Neural progenitor cell (in vitro differentiated cells): ENCODE data around the gene SLC28A1. TPM values are rescaled to one million over a fixed set of nuclear protein-coding genes. Genes with fewer than 3 reads are reported as not detected.

Source experiments
- DNase-seq: peaks from one replicate; pipeline ENCODE4 v3.0.0-alpha.2; 2016; ENCODE audit warnings: low spot score
- H2AFZ ChIP-seq: fragments of 200-600 bp; sonication (generic); replicated peaks from 2 replicates; pipeline ENCODE4 v1.6.1; 2016; ENCODE audit warnings: antibody characterized with exemption
- H3F3A ChIP-seq: fragments of 200-600 bp; sonication (generic); 2 replicates; pipeline ENCODE4 v1.6.1; 2016; ENCODE audit warnings: antibody characterized with exemption, low read depth
- H3K27ac ChIP-seq: fragments of 200-600 bp; sonication (generic); 2 replicates; pipeline ENCODE4 v1.5.1; 2016; ENCODE audit warnings: mild to moderate bottlenecking
- H3K27me3 ChIP-seq: fragments of 200-600 bp; sonication (generic); 2 replicates; pipeline ENCODE4 v1.6.1; 2016; ENCODE audit warnings: mild to moderate bottlenecking, moderate library complexity
- H3K36me3 ChIP-seq: fragments of 200-600 bp; sonication (generic); 2 replicates; pipeline ENCODE4 v1.5.1; 2016
- H3K4me1 ChIP-seq: fragments of 200-600 bp; sonication (generic); 2 replicates; pipeline ENCODE4 v1.6.1; 2016; ENCODE audit warnings: mixed run types
- H3K4me2 ChIP-seq: fragments of 200-600 bp; sonication (generic); 2 replicates; pipeline ENCODE4 v1.6.1; 2016
- H3K4me3 ChIP-seq: fragments of 200-600 bp; sonication (generic); 2 replicates; pipeline ENCODE4 v1.5.1; 2016
- H3K79me2 ChIP-seq: fragments of 200-600 bp; sonication (generic); 2 replicates; pipeline ENCODE4 v1.6.1; 2016; ENCODE audit warnings: low read depth
- H3K9ac ChIP-seq: fragments of 200-600 bp; sonication (generic); 2 replicates; pipeline ENCODE4 v1.6.1; 2016
- H3K9me3 ChIP-seq: fragments of 200-600 bp; sonication (generic); 2 replicates; pipeline ENCODE4 v1.5.1; 2016; ENCODE audit warnings: low read depth
- H4K20me1 ChIP-seq: fragments of 200-600 bp; sonication (generic); 2 replicates; pipeline ENCODE4 v1.6.1; 2016; ENCODE audit warnings: low read depth
- H3K27ac Mint-ChIP-seq: 3 replicates; pipeline ENCODE4 v1.8.0; 2021; ENCODE audit warnings: mixed read lengths
- H3K27me3 Mint-ChIP-seq: 2 replicates; pipeline ENCODE4 v1.8.0; 2022; ENCODE audit warnings: low read depth, mild to moderate bottlenecking, inconsistent platforms, moderate library complexity, mixed read lengths; ENCODE audit not compliant: insufficient read depth
- H3K36me3 Mint-ChIP-seq: 3 replicates; pipeline ENCODE4 v1.8.0; 2021; ENCODE audit warnings: mixed read lengths
- H3K4me1 Mint-ChIP-seq: 3 replicates; pipeline ENCODE4 v1.8.0; 2021; ENCODE audit warnings: mixed read lengths
- H3K4me3 Mint-ChIP-seq: 3 replicates; pipeline ENCODE4 v1.8.0; 2021; ENCODE audit warnings: mild to moderate bottlenecking, moderate library complexity, mixed read lengths
- H3K9me3 Mint-ChIP-seq: 3 replicates; pipeline ENCODE4 v1.8.0; 2020; ENCODE audit warnings: mixed read lengths
- CTCF ChIP-seq: fragments of 200-600 bp; sonication (generic); IDR thresholded peaks from 2 replicates; pipeline ENCODE4 v1.5.1; 2017; ENCODE audit warnings: antibody characterized with exemption, mild to moderate bottlenecking
- EZH2 ChIP-seq: fragments of 200-600 bp; sonication (generic); IDR thresholded peaks from 2 replicates; pipeline ENCODE4 v1.6.1; 2017; ENCODE audit warnings: antibody characterized with exemption, mild to moderate bottlenecking, moderate library complexity
- EZH2phosphoT487 ChIP-seq: fragments of 200-600 bp; sonication (generic); IDR thresholded peaks from 2 replicates; pipeline ENCODE4 v1.6.1; 2017; ENCODE audit warnings: antibody characterized with exemption
- total RNA-seq: library from RNA; depleted of rRNA; stranded (reverse); fragments of >200 nt; gene quantifications from 2 replicates; pipeline ENCODE4 v1.2.3, GENCODE V29; 2015; ENCODE audit warnings: low replicate concordance

Gene SLC28A1
- total RNA-seq, 1 donor from 2014 or later = not detected

- Mint-ChIP-seq H3K4me1 (peaks cover 15% of the 10 kb centered on the region), H3K36me3 (no peaks in the 10 kb centered on the region), H3K9me3 (peaks cover 11% of the 10 kb centered on the region), H3K27me3 (peaks cover 7% of the 10 kb centered on the region), H3K4me3 (no peak overlapping the region), H3K27ac (no peak overlapping the region)
- Histone ChIP-seq H3K9me3 (no peaks in the 10 kb centered on the region), H3K9ac (no peak overlapping the region), H4K20me1 (no peaks in the 10 kb centered on the region), H2AFZ (no peak overlapping the region), H3K4me1 (peaks cover 7% of the 10 kb centered on the region), H3K27ac (no peak overlapping the region), H3K36me3 (no peaks in the 10 kb centered on the region), H3K4me2 (no peak overlapping the region), H3K4me3 (no peak overlapping the region), H3K79me2 (no peaks in the 10 kb centered on the region), H3K27me3 (no peaks in the 10 kb centered on the region), H3F3A (no peaks in the 10 kb centered on the region)
- no peak for TF ChIP-seq EZH2
- TF ChIP-seq CTCF = no peak
- DNase-seq = no peak
These were observed 71.7 kb downstream of the SLC28A1 start for GRCh38 chr15:84956199-84956598.

GRCh38 chr15:84960391-84961113 lies 76.1 kb downstream of the SLC28A1 start:
- Mint-ChIP-seq H3K4me1 (peaks cover 15% of the 10 kb centered on the region), H3K4me3 (no peak overlapping the region), H3K9me3 (peaks cover 11% of the 10 kb centered on the region), H3K27me3 (peaks cover 12% of the 10 kb centered on the region), H3K27ac (no peak overlapping the region), H3K36me3 (peaks cover 4% of the 10 kb centered on the region)
- H3K27ac ChIP-seq = no peak overlapping the region
- H3K36me3 ChIP-seq = no peaks in the 10 kb centered on the region
- TF ChIP-seq EZH2phosphoT487 (no peak), CTCF (no peak), EZH2 (no peak)
- no peaks in the 10 kb centered on the region for H3K9me3 ChIP-seq
- H3K4me3 ChIP-seq = no peak overlapping the region
- no peaks in the 10 kb centered on the region for H3F3A ChIP-seq
- no peak for DNase-seq
- no peaks in the 10 kb centered on the region for H3K27me3 ChIP-seq
- no peak overlapping the region for H3K9ac ChIP-seq
- peaks cover 5% of the 10 kb centered on the region for H3K4me1 ChIP-seq
- no peak overlapping the region for H3K4me2 ChIP-seq
- H4K20me1 ChIP-seq = no peaks in the 10 kb centered on the region
- no peaks in the 10 kb centered on the region for H3K79me2 ChIP-seq
- H2AFZ ChIP-seq = peak overlapping the region; percentile 91

- no peak for DNase-seq
- no peak overlapping the region for H3K27ac Mint-ChIP-seq
- peak overlapping the region; percentile 91 for H2AFZ ChIP-seq
These were observed 76.6 kb downstream of the SLC28A1 start for GRCh38 chr15:84961114-84961452.

More at GRCh38 chr15:84961114-84961452, 76.6 kb downstream of the SLC28A1 start:
- TF ChIP-seq CTCF = no peak
- TF ChIP-seq EZH2phosphoT487 = no peak
- TF ChIP-seq EZH2 = no peak
- peaks cover 4% of the 10 kb centered on the region for H3K36me3 Mint-ChIP-seq
- no peak overlapping the region for H3K4me3 ChIP-seq
- H3K79me2 ChIP-seq = no peaks in the 10 kb centered on the region
- H3K27me3 Mint-ChIP-seq = peaks cover 7% of the 10 kb centered on the region
- H3K9me3 ChIP-seq = no peaks in the 10 kb centered on the region
- no peaks in the 10 kb centered on the region for H4K20me1 ChIP-seq
- no peaks in the 10 kb centered on the region for H3K36me3 ChIP-seq
- H3K27me3 ChIP-seq = no peaks in the 10 kb centered on the region
- no peak overlapping the region for H3K9ac ChIP-seq
- H3K4me1 Mint-ChIP-seq = peaks cover 11% of the 10 kb centered on the region
- no peak overlapping the region for H3K4me3 Mint-ChIP-seq
- peaks cover 4% of the 10 kb centered on the region for H3K4me1 ChIP-seq
- no peak overlapping the region for H3K27ac ChIP-seq
- no peaks in the 10 kb centered on the region for H3F3A ChIP-seq
- H3K9me3 Mint-ChIP-seq = peaks cover 11% of the 10 kb centered on the region
- no peak overlapping the region for H3K4me2 ChIP-seq
